PC-3 (cell line): ENCODE data around the gene ACOT11. TPM values are rescaled to one million over a fixed set of nuclear protein-coding genes. Genes with fewer than 3 reads are reported as not detected.

ENCODE experiments used
- ATAC-seq: fragments of 200-7000 bp; cut with Tn5 transposase; 2 replicates; pipeline ENCODE4 v1.9.1; 2020; ENCODE audit warnings: mild to moderate bottlenecking, moderate library complexity
- BruUV-seq: library from RNA; stranded (reverse); fragments of 400-500 nt; replicated peaks from 2 replicates; lab custom pipeline; 2021; lab: Mats Ljungman, UMichigan
- CTCF ChIA-PET: fragments of 300-600 bp; sonication (Branson Sonifier 250); formaldehyde crosslinking; loops from one replicate; lab custom pipeline; 2022; ENCODE audit warnings: antibody characterized with exemption; lab: Charles Lee
- POLR2A ChIA-PET: fragments of 300-600 bp; sonication (Branson Sonifier 250); formaldehyde crosslinking; loops from one replicate; lab custom pipeline; 2022; ENCODE audit warnings: antibody characterized with exemption; ENCODE audit not compliant: unreplicated experiment; lab: Charles Lee
- DNase-seq: peaks from one replicate; pipeline ENCODE4 v3.0.0-alpha.2; 2015
- H2AFZ ChIP-seq: fragments of 300-600 bp; sonication (generic); 2 replicates; pipeline ENCODE4 v1.6.0; 2016; ENCODE audit warnings: antibody characterized with exemption, low read length
- H3F3A ChIP-seq: fragments of 300-600 bp; sonication (generic); one replicate; pipeline ENCODE4 v1.6.0; 2017; ENCODE audit warnings: antibody characterized with exemption, low read length, control low read depth, mild to moderate bottlenecking; ENCODE audit not compliant: unreplicated experiment
- H3K27ac ChIP-seq: fragments of 300-600 bp; sonication (generic); 2 replicates; pipeline ENCODE4 v1.5.1; 2016; ENCODE audit warnings: mild to moderate bottlenecking, low read length
- H3K27me3 ChIP-seq: fragments of 300-600 bp; sonication (generic); 2 replicates; pipeline ENCODE4 v1.6.1; 2016; ENCODE audit warnings: low read length, mixed read lengths
- H3K36me3 ChIP-seq: fragments of 300-600 bp; sonication (generic); 2 replicates; pipeline ENCODE4 v1.6.1; 2016; ENCODE audit warnings: low read depth, mixed run types, low read length, mixed read lengths
- H3K4me1 ChIP-seq: fragments of 300-600 bp; sonication (generic); 2 replicates; pipeline ENCODE4 v1.5.1; 2016; ENCODE audit warnings: low read length; ENCODE audit not compliant: insufficient read depth
- H3K4me2 ChIP-seq: fragments of 300-600 bp; sonication (generic); 2 replicates; pipeline ENCODE4 v1.6.0; 2016; ENCODE audit warnings: low read length
- H3K4me3 ChIP-seq: fragments of 300-600 bp; sonication (generic); 2 replicates; pipeline ENCODE4 v1.5.1; 2016; ENCODE audit warnings: mild to moderate bottlenecking, low read length, mixed read lengths
- H3K79me2 ChIP-seq: fragments of 300-600 bp; sonication (generic); 2 replicates; pipeline ENCODE4 v1.6.1; 2017; ENCODE audit warnings: low read length, mixed read lengths
- H3K9ac ChIP-seq: fragments of 300-600 bp; sonication (generic); 2 replicates; pipeline ENCODE4 v1.6.0; 2016; ENCODE audit warnings: mild to moderate bottlenecking, low read length
- H3K9me2 ChIP-seq: fragments of 300-600 bp; sonication (generic); replicated peaks from 2 replicates; pipeline ENCODE4 v1.6.1; 2016; ENCODE audit warnings: mixed run types, low read length, mixed read lengths
- H3K9me3 ChIP-seq: fragments of 300-600 bp; sonication (generic); 2 replicates; pipeline ENCODE4 v1.6.1; 2016; ENCODE audit warnings: low read length, mixed read lengths
- H4K20me1 ChIP-seq: fragments of 300-600 bp; sonication (generic); 2 replicates; pipeline ENCODE4 v1.6.1; 2016; ENCODE audit warnings: low read length, mixed read lengths
- CTCF ChIP-seq: fragments of 300-600 bp; sonication (generic); conservative IDR thresholded peaks from 2 replicates; pipeline ENCODE4 v1.5.1; 2017; ENCODE audit warnings: antibody characterized with exemption, low read depth, mild to moderate bottlenecking, low read length
- EZH2 ChIP-seq: fragments of 300-600 bp; sonication (generic); IDR thresholded peaks from one replicate; pipeline ENCODE4 v1.6.1; 2017; ENCODE audit warnings: antibody characterized with exemption, mild to moderate bottlenecking, low read length; ENCODE audit not compliant: unreplicated experiment
- EZH2phosphoT487 ChIP-seq: fragments of 300-600 bp; sonication (generic); IDR thresholded peaks from 2 replicates; pipeline ENCODE4 v1.6.1; 2018; ENCODE audit warnings: mild to moderate bottlenecking, antibody characterized with exemption, low read length, borderline replicate concordance
- intact Hi-C: fragments of 100-400 bp; cut with micrococcal nuclease; formaldehyde crosslinking; loops from 2 replicates; pipeline ENCODE4 v1.9.0; 2023
- total RNA-seq: library from RNA; depleted of rRNA; stranded (reverse); fragments of >200 nt; gene quantifications from 2 replicates; pipeline ENCODE4 v1.2.3, GENCODE V29; 2014

Gene ACOT11
- total RNA-seq, 1 experiment from 2014 or later: 5.0 TPM

DNA sequence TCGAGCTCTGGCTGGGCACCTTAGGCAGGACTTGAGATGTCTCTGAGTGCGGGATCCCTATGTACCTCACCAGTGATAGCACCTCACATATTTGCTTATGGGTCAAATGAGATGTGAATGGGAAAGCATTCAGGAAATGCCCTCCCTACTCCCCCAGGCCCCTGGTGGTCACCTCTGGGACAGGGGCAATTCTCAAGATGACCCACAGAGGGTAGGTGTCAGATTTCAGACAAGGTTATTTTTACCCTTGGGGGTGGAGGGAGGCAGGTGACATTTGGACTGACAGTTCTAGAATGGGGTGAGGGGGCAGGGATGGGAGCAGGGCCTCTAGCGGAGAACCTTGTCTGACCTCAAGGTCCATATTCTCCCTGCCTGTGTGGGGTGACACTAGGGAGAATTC is 27.1 kb downstream of the ACOT11 start:
- no peaks in the 10 kb centered on the region for H3K79me2 ChIP-seq
- intact Hi-C loops: no loop called here
- no peaks in the 10 kb centered on the region for H3K9me3 ChIP-seq
- ATAC-seq (no peak), DNase-seq (no peak)
- H3K9me2 ChIP-seq: no peaks in the 10 kb centered on the region
- no peaks in the 10 kb centered on the region for H3F3A ChIP-seq
- no peaks in the 10 kb centered on the region for H4K20me1 ChIP-seq
- H3K4me2 ChIP-seq: no peak overlapping the region
- no peak for TF ChIP-seq EZH2
- H3K27me3 ChIP-seq: no peaks in the 10 kb centered on the region
- H2AFZ ChIP-seq: no peak overlapping the region
- no TSS peak for BruUV-seq
- no peaks in the 10 kb centered on the region for H3K36me3 ChIP-seq
- ChIA-PET POLR2A (no interaction called here), CTCF (no interaction called here)
- H3K4me1 ChIP-seq: no peaks in the 10 kb centered on the region
- no peak overlapping the region for H3K4me3 ChIP-seq
- no peak overlapping the region for H3K27ac ChIP-seq
- no peak overlapping the region for H3K9ac ChIP-seq

GRCh38 chr1:54575605-54576290 is 27.7 kb downstream of the ACOT11 start:
- no peaks in the 10 kb centered on the region for H3K36me3 ChIP-seq
- no peak overlapping the region for H3K9ac ChIP-seq
- H3K4me1 ChIP-seq: no peaks in the 10 kb centered on the region
- BruUV-seq: no TSS peak
- H2AFZ ChIP-seq: no peak overlapping the region
- H3K27me3 ChIP-seq: no peaks in the 10 kb centered on the region
- H4K20me1 ChIP-seq: no peaks in the 10 kb centered on the region
- H3K4me2 ChIP-seq: no peak overlapping the region
- H3K27ac ChIP-seq: no peak overlapping the region
- no peaks in the 10 kb centered on the region for H3F3A ChIP-seq
- ChIA-PET POLR2A (no interaction called here), CTCF (no interaction called here)
- no peaks in the 10 kb centered on the region for H3K79me2 ChIP-seq
- no peak for DNase-seq
- no peaks in the 10 kb centered on the region for H3K9me2 ChIP-seq
- no peak overlapping the region for H3K4me3 ChIP-seq
- no peak for TF ChIP-seq CTCF
- no peak for TF ChIP-seq EZH2
- no peak for TF ChIP-seq EZH2phosphoT487
- intact Hi-C loops: no loop called here
- no peak for ATAC-seq
- H3K9me3 ChIP-seq: no peaks in the 10 kb centered on the region

GRCh38 chr1:54577612-54578011 is 29.6 kb downstream of the ACOT11 start:
- no peaks in the 10 kb centered on the region for H3K4me1 ChIP-seq
- ATAC-seq: no peak
- no peaks in the 10 kb centered on the region for H3K79me2 ChIP-seq
- no peaks in the 10 kb centered on the region for H3K27me3 ChIP-seq
- CTCF ChIA-PET: no interaction called here
- intact Hi-C loops: no loop called here
- no TSS peak for BruUV-seq
- H2AFZ ChIP-seq: no peak overlapping the region
- no peak overlapping the region for H3K4me2 ChIP-seq
- H3K27ac ChIP-seq: no peak overlapping the region
- no peaks in the 10 kb centered on the region for H3K36me3 ChIP-seq
- no peaks in the 10 kb centered on the region for H3K9me2 ChIP-seq
- no peak for DNase-seq
- TF ChIP-seq EZH2 (no peak), CTCF (no peak), EZH2phosphoT487 (no peak)
- no peak overlapping the region for H3K4me3 ChIP-seq
- H3K9me3 ChIP-seq: no peaks in the 10 kb centered on the region
- POLR2A ChIA-PET: no interaction called here
- no peaks in the 10 kb centered on the region for H3F3A ChIP-seq
- H3K9ac ChIP-seq: no peak overlapping the region
- no peaks in the 10 kb centered on the region for H4K20me1 ChIP-seq
